OCI-LY7 (cell line): ENCODE results near the gene ZNF628. TPM values are rescaled to one million over a fixed set of nuclear protein-coding genes. Genes with fewer than 3 reads are reported as not detected.

Source experiments
- BruUV-seq: library from RNA; stranded (reverse); fragments of 400-500 nt; replicated peaks from 2 replicates; lab custom pipeline; 2021; lab: Mats Ljungman, UMichigan
- CTCF ChIA-PET: fragments of 300-600 bp; sonication (Branson Sonifier 250); formaldehyde crosslinking; loops from one replicate; lab custom pipeline; 2022; ENCODE audit warnings: antibody characterized with exemption; ENCODE audit not compliant: unreplicated experiment; lab: Charles Lee
- POLR2A ChIA-PET: fragments of 300-600 bp; sonication (Branson Sonifier 250); formaldehyde crosslinking; loops from one replicate; lab custom pipeline; 2022; ENCODE audit warnings: antibody characterized with exemption; lab: Charles Lee
- DNase-seq: peaks from one replicate; pipeline ENCODE4 v3.0.0-alpha.2; 2015; ENCODE audit warnings: low spot score
- H2AFZ ChIP-seq: fragments of 200-600 bp; sonication (generic), shearing (Covaris generic); 2 replicates; pipeline ENCODE4 v1.6.1; 2014; ENCODE audit warnings: mild to moderate bottlenecking, antibody characterized with exemption, low read length, moderate library complexity
- H3K27ac ChIP-seq: fragments of 200-600 bp; sonication (generic); 2 replicates; pipeline ENCODE4 v1.5.1; 2014; ENCODE audit warnings: mixed run types, low read depth, mild to moderate bottlenecking, moderate library complexity, low read length, inconsistent platforms; ENCODE audit not compliant: poor library complexity, severe bottlenecking
- H3K36me3 ChIP-seq: fragments of 200-600 bp; sonication (generic); 2 replicates; pipeline ENCODE4 v1.6.1; 2014; ENCODE audit warnings: mild to moderate bottlenecking, antibody characterized with exemption, low read length, moderate library complexity, mixed read lengths; ENCODE audit not compliant: insufficient read depth
- H3K4me1 ChIP-seq: fragments of 200-600 bp; sonication (generic); 2 replicates; pipeline ENCODE4 v1.5.1; 2014; ENCODE audit warnings: mild to moderate bottlenecking, low read length; ENCODE audit not compliant: insufficient read depth, poor library complexity, severe bottlenecking
- H3K4me2 ChIP-seq: fragments of 200-600 bp; sonication (generic); 2 replicates; pipeline ENCODE4 v1.6.1; 2014; ENCODE audit warnings: mild to moderate bottlenecking, low read length
- H3K4me3 ChIP-seq: fragments of 200-600 bp; sonication (generic); 2 replicates; pipeline ENCODE4 v1.5.1; 2014; ENCODE audit warnings: mild to moderate bottlenecking, low read depth, low read length; ENCODE audit not compliant: poor library complexity, severe bottlenecking
- H3K79me2 ChIP-seq: fragments of 200-600 bp; sonication (generic); 2 replicates; pipeline ENCODE4 v1.6.1; 2016; ENCODE audit warnings: low read depth, mild to moderate bottlenecking, low read length, moderate library complexity, mixed read lengths; ENCODE audit not compliant: insufficient read depth
- H3K9me2 ChIP-seq: fragments of 200-600 bp; sonication (generic); 2 replicates; pipeline ENCODE4 v1.6.1; 2016; ENCODE audit warnings: mild to moderate bottlenecking, low read length, mixed read lengths; ENCODE audit not compliant: insufficient read depth
- H3K9me3 ChIP-seq: fragments of 200-600 bp; sonication (generic); 2 replicates; pipeline ENCODE4 v1.6.1; 2014; ENCODE audit warnings: mild to moderate bottlenecking, mixed run types, low read length, mixed read lengths
- H4K20me1 ChIP-seq: fragments of 200-600 bp; sonication (generic); 2 replicates; pipeline ENCODE4 v1.6.1; 2014; ENCODE audit warnings: mild to moderate bottlenecking, antibody characterized with exemption, low read length, moderate library complexity, mixed read lengths; ENCODE audit not compliant: insufficient read depth
- CTCF ChIP-seq: fragments of 200-600 bp; sonication (generic); conservative IDR thresholded peaks from 2 replicates; pipeline ENCODE4 v1.5.1; 2014; ENCODE audit warnings: mild to moderate bottlenecking, antibody characterized with exemption, low read length, moderate library complexity, mixed read lengths
- EZH2phosphoT487 ChIP-seq: fragments of 200-600 bp; sonication (generic); IDR thresholded peaks from 2 replicates; pipeline ENCODE4 v1.6.1; 2018; ENCODE audit warnings: low read depth, borderline replicate concordance, mild to moderate bottlenecking, mixed run types, antibody characterized with exemption, low read length, moderate library complexity, mixed read lengths
- intact Hi-C: fragments of 100-400 bp; cut with micrococcal nuclease; formaldehyde crosslinking; loops from one replicate; pipeline ENCODE4 v1.10.0; 2022; ENCODE audit not compliant: unreplicated experiment
- total RNA-seq, 2 experiments: library from RNA; depleted of rRNA in 1 of 2; stranded (reverse); fragments of >200 nt in 1 of 2; shearing (Covaris generic) in 1 of 2; gene quantifications; 2 replicates each; pipeline ENCODE4 v1.2.3, GENCODE V29; 2014 to 2022

The ZNF628 gene
- total RNA-seq, 2 experiments from 2014 or later: 5.2 to 10.6 TPM

- BruUV-seq: no TSS peak
- intact Hi-C loops: no loop called here
- no peak overlapping the region for H3K4me2 ChIP-seq
These were observed 34.0 kb upstream of the ZNF628 start for GRCh38 chr19:55442372-55442961.

GRCh38 chr19:55443045-55443823 lies 33.2 kb upstream of the ZNF628 start, which contains the start of gene SHISA7:
SHISA7 (minus strand) TSS chr19:55443300; CDS start chr19:55442863, 437 bp downstream.
- Histone ChIP-seq H3K27ac (no peak within 1 kb of the TSS), H2AFZ (no peak within 1 kb of the TSS), H3K4me3 (no peak within 1 kb of the TSS), H3K4me2 (no peak within 1 kb of the TSS), H3K79me2 (no peaks in the 10 kb centered on the region), H3K9me2 (no peaks in the 10 kb centered on the region), H3K36me3 (no peaks in the 10 kb centered on the region), H3K4me1 (no peaks in the 10 kb centered on the region), H3K9me3 (no peaks in the 10 kb centered on the region), H4K20me1 (no peaks in the 10 kb centered on the region)
- ChIA-PET CTCF (no interaction called here), POLR2A (no interaction called here)
- BruUV-seq: no TSS peak
- TF ChIP-seq CTCF (no peak), EZH2phosphoT487 (no peak)
- intact Hi-C loops: no loop called here
- DNase-seq: no peak

More at GRCh38 chr19:55442372-55442961, 34.0 kb upstream of the ZNF628 start:
- Histone ChIP-seq H3K9me2 (no peaks in the 10 kb centered on the region), H3K79me2 (no peaks in the 10 kb centered on the region), H3K9me3 (no peaks in the 10 kb centered on the region), H3K27ac (no peak overlapping the region), H3K36me3 (no peaks in the 10 kb centered on the region), H4K20me1 (no peaks in the 10 kb centered on the region), H3K4me3 (no peak overlapping the region), H2AFZ (no peak overlapping the region), H3K4me1 (no peaks in the 10 kb centered on the region)
- ChIA-PET CTCF (no interaction called here), POLR2A (no interaction called here)
- DNase-seq: no peak
- TF ChIP-seq CTCF (no peak), EZH2phosphoT487 (no peak)
